COR-L47 (cell line): ENCODE data around the gene SPATA33.
"Not testable (repeated sequence)": the region's sequence is repeated elsewhere in the genome, so short reads cannot be mapped to it uniquely, and the experiment has no call there.

Experiments
- DNase-seq: peaks from one replicate; lab custom pipeline; 2025; lab: John Stamatoyannopoulos, UW

The SPATA33 gene

GRCh38 chr16:89629827-89630610 lies 27.6 kb upstream of the SPATA33 start:
- no peak for DNase-seq

- no peak for DNase-seq
Measured at GRCh38 chr16:89633064-89633631, 24.5 kb upstream of the SPATA33 start.

- not testable (repeated sequence) for DNase-seq
Measured at GRCh38 chr16:89634463-89635385, 22.9 kb upstream of the SPATA33 start.

- no peak for DNase-seq
Measured at GRCh38 chr16:89636663-89637062, 21.0 kb upstream of the SPATA33 start.

GRCh38 chr16:89637379-89637778 lies 20.3 kb upstream of the SPATA33 start:
- DNase-seq: no peak

- DNase-seq: no peak
Measured at GRCh38 chr16:89638455-89638854, 19.2 kb upstream of the SPATA33 start.

- no peak for DNase-seq
Measured at GRCh38 chr16:89639385-89639784, 18.3 kb upstream of the SPATA33 start.

GRCh38 chr16:89641458-89642119 lies 16.0 kb upstream of the SPATA33 start:
- DNase-seq: no peak

- DNase-seq: no peak
Measured at GRCh38 chr16:89642574-89642973, 15.1 kb upstream of the SPATA33 start.

- no peak for DNase-seq
Measured at GRCh38 chr16:89643769-89644300, 13.8 kb upstream of the SPATA33 start.

GRCh38 chr16:89645122-89645521 lies 12.5 kb upstream of the SPATA33 start:
- no peak for DNase-seq

GRCh38 chr16:89646270-89646669 lies 11.4 kb upstream of the SPATA33 start:
- no peak for DNase-seq

GRCh38 chr16:89646906-89647305 lies 10.7 kb upstream of the SPATA33 start:
- no peak for DNase-seq

- DNase-seq: no peak
Measured at GRCh38 chr16:89651584-89651983, 6.1 kb upstream of the SPATA33 start.

- no peak for DNase-seq
Measured at GRCh38 chr16:89653656-89654295, 3.9 kb upstream of the SPATA33 start.

GRCh38 chr16:89655062-89655643 lies 2.5 kb upstream of the SPATA33 start:
- no peak for DNase-seq

- DNase-seq: no peak
Measured at GRCh38 chr16:89656435-89657121, 1.1 kb upstream of the SPATA33 start.

GRCh38 chr16:89658221-89658879 lies 714 bp downstream of the SPATA33 start:
- peak; percentile 15 for DNase-seq

- DNase-seq: no peak
Measured at GRCh38 chr16:89660146-89660545, 2.5 kb downstream of the SPATA33 start.

GRCh38 chr16:89661215-89661614 lies 3.6 kb downstream of the SPATA33 start:
- DNase-seq: no peak
